ENCODE results near the gene SLC29A1.

SLC29A1 gene

DNA sequence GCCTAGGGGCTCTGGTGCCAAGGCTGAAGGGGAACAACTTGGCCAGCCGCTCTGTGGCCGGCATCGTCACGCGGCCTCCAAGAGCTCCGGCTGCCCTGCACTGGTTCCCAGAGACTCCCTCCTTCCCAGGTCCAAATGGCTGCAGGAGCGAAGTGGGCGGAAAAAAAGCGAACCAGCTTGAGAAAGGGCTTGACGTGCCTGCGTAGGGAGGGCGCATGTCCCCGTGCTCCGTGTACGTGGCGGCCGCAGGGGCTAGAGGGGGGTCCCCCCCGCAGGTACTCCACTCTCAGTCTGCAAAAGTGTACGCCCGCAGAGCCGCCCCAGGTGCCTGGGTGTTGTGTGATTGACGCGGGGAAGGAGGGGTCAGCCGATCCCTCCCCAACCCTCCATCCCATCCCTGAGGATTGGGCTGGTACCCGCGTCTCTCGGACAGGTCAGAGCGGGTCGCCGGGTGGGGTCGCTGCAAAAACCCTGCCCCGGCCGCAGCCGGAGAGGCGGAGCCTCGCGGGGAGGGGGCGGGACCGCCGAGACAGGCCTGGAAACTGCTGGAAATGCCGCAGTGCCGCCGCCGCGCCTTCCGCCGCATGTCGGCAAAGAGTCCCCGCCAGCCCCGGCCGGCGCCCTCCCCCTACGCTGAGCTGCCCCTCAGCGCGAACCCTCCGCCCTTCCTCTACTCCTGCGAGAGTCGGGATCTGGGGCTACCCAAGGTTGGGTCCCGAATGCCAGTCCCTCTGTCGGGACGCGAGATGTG, 22.7 kb downstream of the SLC29A1 start:
- H3K4me3 ChIP-seq (ENCODE audit: low read depth, low read length): peak overlapping the region; percentile 99
- CTCF ChIA-PET: interaction anchor here (0.8 to 8.1 kb wide), 8 partner anchors 9 to 73 kb away, joined by 3 to 135 read pairs (median 6); partner anchors contain the start of genes SLC29A1 and SLC35B2
- POLR2A ChIA-PET: interaction anchor here (0.5 to 4.4 kb wide), 15 partner anchors 8 to 617 kb away, joined by 3 to 109 read pairs (median 6); partner anchors contain the start of genes GTPBP2, SLC29A1 and SLC35B2
- TF ChIP-seq, protein P1, sequence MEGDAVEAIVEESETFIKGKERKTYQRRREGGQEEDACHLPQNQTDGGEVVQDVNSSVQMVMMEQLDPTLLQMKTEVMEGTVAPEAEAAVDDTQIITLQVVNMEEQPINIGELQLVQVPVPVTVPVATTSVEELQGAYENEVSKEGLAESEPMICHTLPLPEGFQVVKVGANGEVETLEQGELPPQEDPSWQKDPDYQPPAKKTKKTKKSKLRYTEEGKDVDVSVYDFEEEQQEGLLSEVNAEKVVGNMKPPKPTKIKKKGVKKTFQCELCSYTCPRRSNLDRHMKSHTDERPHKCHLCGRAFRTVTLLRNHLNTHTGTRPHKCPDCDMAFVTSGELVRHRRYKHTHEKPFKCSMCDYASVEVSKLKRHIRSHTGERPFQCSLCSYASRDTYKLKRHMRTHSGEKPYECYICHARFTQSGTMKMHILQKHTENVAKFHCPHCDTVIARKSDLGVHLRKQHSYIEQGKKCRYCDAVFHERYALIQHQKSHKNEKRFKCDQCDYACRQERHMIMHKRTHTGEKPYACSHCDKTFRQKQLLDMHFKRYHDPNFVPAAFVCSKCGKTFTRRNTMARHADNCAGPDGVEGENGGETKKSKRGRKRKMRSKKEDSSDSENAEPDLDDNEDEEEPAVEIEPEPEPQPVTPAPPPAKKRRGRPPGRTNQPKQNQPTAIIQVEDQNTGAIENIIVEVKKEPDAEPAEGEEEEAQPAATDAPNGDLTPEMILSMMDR (IDR thresholded peaks at IDR 0.05; ENCODE audit: insufficient read depth, low read length, missing control alignments): peak; percentile 42
- no peak for DNase-seq (ENCODE audit: low read depth, low spot score)

DNA sequence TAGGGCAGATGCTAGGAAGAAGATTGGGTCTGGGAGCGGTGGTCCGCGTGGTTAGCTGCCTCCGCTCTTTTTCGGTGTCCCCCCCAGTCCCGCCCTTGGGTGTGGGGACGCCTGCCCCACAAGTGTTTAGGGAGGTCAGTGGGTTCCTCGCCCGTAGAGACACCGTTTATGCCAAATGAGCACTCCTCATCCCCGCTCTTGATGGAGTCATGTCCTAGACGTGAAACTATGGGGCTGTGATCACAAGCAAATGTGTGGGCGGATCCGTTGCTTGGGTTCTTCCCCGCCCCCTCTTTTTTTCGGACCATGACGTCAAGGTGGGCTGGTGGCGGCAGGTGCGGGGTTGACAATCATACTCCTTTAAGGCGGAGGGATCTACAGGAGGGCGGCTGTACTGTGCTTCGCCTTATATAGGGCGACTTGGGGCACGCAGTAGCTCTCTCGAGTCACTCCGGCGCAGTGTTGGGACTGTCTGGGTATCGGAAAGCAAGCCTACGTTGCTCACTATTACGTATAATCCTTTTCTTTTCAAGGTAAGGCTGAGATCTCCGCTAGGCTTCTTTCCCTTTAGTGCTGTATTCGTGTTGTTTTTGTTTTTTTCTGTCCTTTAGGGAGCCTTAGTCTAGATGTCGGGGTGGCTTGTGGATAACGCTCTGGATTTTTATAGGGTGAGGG, 23.4 kb downstream of the SLC29A1 start, which contains the start of gene HSP90AB1:
Gene HSP90AB1 (plus strand): TSS at position 439 of the 675 bp plus-strand sequence. CDS start 1,529 bp downstream, outside the sequence.
- CTCF ChIA-PET: interaction anchor here (1.7 to 8.1 kb wide), 4 partner anchors 10 to 74 kb away, joined by 8 to 135 read pairs (median 30); partner anchors contain the start of genes SLC29A1 and SLC35B2
- peak; percentile 96 for DNase-seq (ENCODE audit: low read depth, low spot score)
- POLR2A ChIA-PET: interaction anchor here (0.5 to 4.4 kb wide), 16 partner anchors 9 to 620 kb away, joined by 3 to 109 read pairs (median 5); partner anchors contain the start of genes GTPBP2, SLC29A1 and SLC35B2
- H3K4me3 ChIP-seq (ENCODE audit: low read depth, low read length): peak within 1 kb of the TSS; percentile 99
- TF ChIP-seq, protein P1 (IDR thresholded peaks at IDR 0.05; ENCODE audit: insufficient read depth, low read length, missing control alignments): no peak

DNA sequence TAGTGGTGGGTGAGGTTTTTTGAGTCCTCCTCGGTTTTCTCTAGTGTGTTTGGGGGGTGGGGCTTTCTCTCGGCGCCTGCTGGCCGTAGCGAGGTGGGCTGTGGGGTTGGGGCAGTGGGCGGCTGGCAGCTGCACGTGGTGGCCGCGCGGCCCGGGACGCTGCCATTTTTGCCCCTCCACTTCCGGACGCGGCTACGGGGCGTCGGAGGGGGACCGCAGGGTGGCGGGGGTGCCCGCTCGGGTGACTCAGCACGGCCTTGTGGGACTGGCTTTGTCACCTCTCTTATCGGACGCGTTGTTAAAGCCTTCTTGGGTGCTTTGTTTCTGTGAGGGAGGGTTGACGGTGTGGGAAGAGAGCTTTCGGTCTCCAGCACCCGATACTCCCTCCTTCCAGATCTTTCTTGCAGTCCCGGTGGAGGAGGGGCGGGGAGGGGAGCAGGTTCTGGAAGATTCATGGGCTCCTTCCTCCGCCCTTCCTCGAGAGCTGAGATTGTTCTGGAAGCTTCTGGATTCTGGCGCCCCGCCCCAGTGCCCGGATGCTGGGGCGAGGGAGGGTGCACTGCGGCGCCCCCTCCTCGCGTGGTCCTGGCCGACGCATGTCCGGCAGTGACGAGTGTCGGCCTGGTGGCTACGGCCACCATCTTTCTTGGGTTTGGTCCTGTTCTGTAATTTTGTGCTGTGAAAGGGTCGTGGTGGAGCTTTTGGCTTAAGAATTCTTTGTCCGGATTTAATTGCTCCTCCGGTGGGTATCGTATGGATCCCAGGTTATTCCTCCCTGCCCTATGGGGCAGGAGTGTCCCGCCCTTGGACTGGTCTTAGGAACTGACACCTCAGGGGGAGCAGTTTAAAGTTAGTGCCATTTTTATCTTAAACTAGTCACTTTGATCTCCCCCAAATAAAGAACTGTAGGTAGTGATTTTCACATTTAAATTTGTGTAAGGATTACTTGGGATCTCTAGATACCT, 24.2 kb downstream of the SLC29A1 start:
- ChIA-PET POLR2A (interaction anchor here (0.6 to 4.4 kb wide), 13 partner anchors 8 to 621 kb away, joined by 3 to 109 read pairs (median 6); partner anchors contain the start of genes GTPBP2, SLC29A1 and SLC35B2), CTCF (interaction anchor here (1.4 to 8.1 kb wide), 6 partner anchors 9 to 151 kb away, joined by 3 to 135 read pairs (median 6); partner anchors contain the start of genes SLC29A1 and SLC35B2)
- H3K4me3 ChIP-seq (ENCODE audit: low read depth, low read length): peak overlapping the region; percentile 99
- TF ChIP-seq, protein P1 (IDR thresholded peaks at IDR 0.05; ENCODE audit: insufficient read depth, low read length, missing control alignments): no peak
- DNase-seq (ENCODE audit: low read depth, low spot score): no peak

DNA sequence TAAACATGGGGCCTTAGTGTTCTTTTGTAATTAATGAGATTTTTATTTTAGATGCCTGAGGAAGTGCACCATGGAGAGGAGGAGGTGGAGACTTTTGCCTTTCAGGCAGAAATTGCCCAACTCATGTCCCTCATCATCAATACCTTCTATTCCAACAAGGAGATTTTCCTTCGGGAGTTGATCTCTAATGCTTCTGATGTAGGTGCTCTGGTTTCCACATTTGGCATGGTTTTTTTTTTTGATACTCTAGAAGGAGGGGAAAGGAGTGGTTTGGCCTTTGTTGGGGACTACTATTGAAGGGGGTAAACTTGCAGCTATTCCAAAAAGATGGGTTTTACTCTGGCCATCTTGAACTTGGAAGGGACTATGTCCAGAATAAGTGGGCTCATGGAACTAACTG, 25.2 kb downstream of the SLC29A1 start:
- ChIA-PET POLR2A (interaction anchor here (4.4 kb wide), 1 partner anchor 7 kb away, joined by 109 read pairs; the partner anchor contains the start of gene SLC35B2), CTCF (interaction anchor here (1.4 to 8.1 kb wide), 7 partner anchors 8 to 152 kb away, joined by 3 to 135 read pairs (median 5); partner anchors contain the start of gene SLC35B2)
- TF ChIP-seq, protein P1 (IDR thresholded peaks at IDR 0.05; ENCODE audit: insufficient read depth, low read length, missing control alignments): no peak
- H3K4me3 ChIP-seq (ENCODE audit: low read depth, low read length): peak overlapping the region; percentile 99
- DNase-seq (ENCODE audit: low read depth, low spot score): no peak

DNA sequence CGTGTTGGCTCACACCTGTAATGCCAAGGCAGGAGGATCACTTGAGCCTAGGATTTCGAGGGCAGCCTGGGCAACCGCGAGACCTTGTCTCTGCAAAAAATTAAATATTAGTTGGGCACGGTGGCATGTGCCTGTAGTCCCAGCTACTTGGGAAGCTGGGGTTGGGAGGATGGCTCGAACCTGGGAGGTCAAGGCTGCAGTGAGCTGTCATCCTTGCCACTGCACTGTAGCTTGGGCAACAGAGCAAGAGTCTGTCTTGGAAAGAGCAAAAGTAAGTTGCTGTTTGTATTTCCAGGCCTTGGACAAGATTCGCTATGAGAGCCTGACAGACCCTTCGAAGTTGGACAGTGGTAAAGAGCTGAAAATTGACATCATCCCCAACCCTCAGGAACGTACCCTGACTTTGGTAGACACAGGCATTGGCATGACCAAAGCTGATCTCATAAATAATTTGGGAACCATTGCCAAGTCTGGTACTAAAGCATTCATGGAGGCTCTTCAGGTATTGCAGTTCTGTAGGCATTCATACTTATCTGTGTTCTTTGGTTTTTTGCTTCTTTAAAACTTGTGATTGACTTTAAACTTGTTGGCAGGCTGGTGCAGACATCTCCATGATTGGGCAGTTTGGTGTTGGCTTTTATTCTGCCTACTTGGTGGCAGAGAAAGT, 25.8 kb downstream of the SLC29A1 start:
- no peak for DNase-seq (ENCODE audit: low read depth, low spot score)
- POLR2A ChIA-PET: interaction anchor here (4.4 kb wide), 1 partner anchor 7 kb away, joined by 109 read pairs; the partner anchor contains the start of gene SLC35B2
- TF ChIP-seq, protein P1 (IDR thresholded peaks at IDR 0.05; ENCODE audit: insufficient read depth, low read length, missing control alignments): no peak
- peak overlapping the region; percentile 99 for H3K4me3 ChIP-seq (ENCODE audit: low read depth, low read length)
- CTCF ChIA-PET: interaction anchor here (1.5 to 8.1 kb wide), 5 partner anchors 7 to 152 kb away, joined by 3 to 135 read pairs (median 5); partner anchors contain the start of gene SLC35B2
